HepG2 (cell line): ENCODE measurements around the gene PPP2R5D. TPM values are rescaled to one million over a fixed set of nuclear protein-coding genes. Genes with fewer than 3 reads are reported as not detected.
A peak's percentile ranks its signal among the peaks of the same experiment; 100 is the strongest.

Experiments used
- AGO1 ChIP-seq: fragments of 200-400 bp; formaldehyde crosslinking; IDR thresholded peaks from 2 replicates; pipeline ENCODE4 v1.6.1; 2017; ENCODE audit warnings: mild to moderate bottlenecking, low read depth, low read length, moderate library complexity; ENCODE audit not compliant: poor library complexity, severe bottlenecking
- CEBPG ChIP-seq: IDR thresholded peaks from 2 replicates; pipeline ENCODE4 v1.6.1; 2016
- ETV5 ChIP-seq: IDR thresholded peaks from 2 replicates; pipeline ENCODE4 v1.6.1; 2018; ENCODE audit warnings: missing biosample characterization, missing genetic modification reagents, inconsistent platforms, borderline replicate concordance
- HDAC2 ChIP-seq: sonication (generic); formaldehyde crosslinking; IDR thresholded peaks from 2 replicates; pipeline ENCODE4 v1.4.0; 2020; ENCODE audit warnings: missing genetic modification reagents
- HNRNPLL ChIP-seq: fragments of 200-400 bp; formaldehyde crosslinking; IDR thresholded peaks from 2 replicates; pipeline ENCODE4 v1.6.1; 2017; ENCODE audit warnings: mild to moderate bottlenecking, low read depth, low read length; ENCODE audit not compliant: poor library complexity, severe bottlenecking
- ISL2 ChIP-seq: sonication (generic); formaldehyde crosslinking; IDR thresholded peaks from 2 replicates; pipeline ENCODE4 v1.5.0; 2020; ENCODE audit warnings: missing genetic modification reagents
- MXI1 ChIP-seq: IDR thresholded peaks from 3 replicates; pipeline ENCODE4 v1.6.1; 2012; ENCODE audit warnings: low read depth, low read length, inconsistent platforms, borderline replicate concordance
- SNAPC4 ChIP-seq: sonication (generic); formaldehyde crosslinking; IDR thresholded peaks from 2 replicates; pipeline ENCODE4 v1.4.0; 2020; ENCODE audit warnings: mild to moderate bottlenecking, missing genetic modification reagents
- SRY ChIP-seq: sonication (generic); formaldehyde crosslinking; IDR thresholded peaks from 2 replicates; pipeline ENCODE4 v1.8.0; 2022; ENCODE audit warnings: mild to moderate bottlenecking, missing genetic modification reagents
- TRAFD1 ChIP-seq: sonication (generic); formaldehyde crosslinking; IDR thresholded peaks from 2 replicates; pipeline ENCODE4 v1.5.1; 2020; ENCODE audit warnings: missing genetic modification reagents, mild to moderate bottlenecking, borderline replicate concordance
- ZBTB26 ChIP-seq: IDR thresholded peaks from 2 replicates; pipeline ENCODE4 v1.6.1; 2016; ENCODE audit warnings: missing compliant biosample characterization, missing genetic modification reagents, borderline replicate concordance
- ZNF136 ChIP-seq: sonication (generic); formaldehyde crosslinking; IDR thresholded peaks from 2 replicates; pipeline ENCODE4 v1.8.1; 2022; ENCODE audit warnings: low read depth, mild to moderate bottlenecking, moderate library complexity, missing genetic modification reagents
- ZNF143 ChIP-seq: sonication (generic); formaldehyde crosslinking; IDR thresholded peaks from 2 replicates; pipeline ENCODE4 v1.4.0; 2020; ENCODE audit warnings: missing genetic modification reagents
- ZNF224 ChIP-seq: sonication (generic); formaldehyde crosslinking; IDR thresholded peaks from 2 replicates; pipeline ENCODE4 v1.5.0; 2020; ENCODE audit warnings: mild to moderate bottlenecking, missing genetic modification reagents
- ZNF230 ChIP-seq: sonication (generic); formaldehyde crosslinking; IDR thresholded peaks from 2 replicates; pipeline ENCODE4 v1.4.0; 2020; ENCODE audit warnings: mild to moderate bottlenecking, missing genetic modification reagents
- ZNF234 ChIP-seq: sonication (generic); formaldehyde crosslinking; conservative IDR thresholded peaks from 2 replicates; pipeline ENCODE4 v1.5.1; 2020; ENCODE audit warnings: mild to moderate bottlenecking, missing genetic modification reagents
- ZNF414 ChIP-seq: sonication (generic); formaldehyde crosslinking; IDR thresholded peaks from 2 replicates; pipeline ENCODE4 v1.5.0; 2020; ENCODE audit warnings: missing genetic modification reagents
- ZNF446 ChIP-seq: sonication (generic); formaldehyde crosslinking; IDR thresholded peaks from 2 replicates; pipeline ENCODE4 v1.5.0; 2020; ENCODE audit warnings: mild to moderate bottlenecking, missing genetic modification reagents
- ZNF570 ChIP-seq: sonication (generic); formaldehyde crosslinking; IDR thresholded peaks from 2 replicates; pipeline ENCODE4 v1.4.0; 2020; ENCODE audit warnings: mild to moderate bottlenecking, missing genetic modification reagents, borderline replicate concordance
- ZNF605 ChIP-seq: sonication (generic); formaldehyde crosslinking; IDR thresholded peaks from 2 replicates; pipeline ENCODE4 v1.8.0; 2022; ENCODE audit warnings: mild to moderate bottlenecking, missing genetic modification reagents
- polyA plus RNA-seq, 8 experiments: library from polyadenylated mRNA; depleted of rRNA in 3 of 8; stranded (reverse) in 7 of 8; unstranded in 1 of 8; fragments of >200 nt; fragmentation: Illumina TruSeq in 4 of 8; extraction: Trizol in 4 of 8; gene quantifications; 2 replicates each; pipeline versions ENCODE4 v1.2.1 to v1.2.3, GENCODE V29; 2011 to 2016; ENCODE audit warnings: low read depth in 4 of 8, missing spikeins in 1 of 8, mixed read lengths in 1 of 8; ENCODE audit not compliant: insufficient read depth in 1 of 8
- total RNA-seq, 5 experiments: library from RNA; depleted of rRNA; stranded (reverse); fragments of >200 nt; fragmentation: Illumina TruSeq; extraction: Trizol; gene quantifications; 2 replicates each; pipeline ENCODE4 v1.2.3, GENCODE V29; 2016; ENCODE audit warnings: low read depth in 1 of 5

The PPP2R5D gene
- total and polyA plus RNA-seq, 2 of the 13 experiments (the other 11 are each of a cell fraction or from before 2014, with no cell fraction given): 53.7 to 60.4 TPM

GRCh38 chr6:42960243-42961019, 23.9 kb upstream of the PPP2R5D start, which contains the start of gene GNMT (continued):
- TF ChIP-seq SNAPC4 (CRISPR knock-in tag): peak; percentile 73; the same call in 1 of the 2 replicates
- TF ChIP-seq ZNF136: peak; percentile 41; the same call in 1 of the 2 replicates
- TF ChIP-seq ETV5 (CRISPR knock-in tag): 0 out of 2 replicates have a peak, but pooled peaks have one; percentile 16
- no peak for TF ChIP-seq CEBPG (CRISPR knock-in tag)
- peak; percentile 81 for TF ChIP-seq SRY (CRISPR knock-in tag)
- no peak for TF ChIP-seq ZNF446 (CRISPR knock-in tag)
- peak; percentile 70; the same call in 1 of the 2 replicates for TF ChIP-seq ZNF230 (CRISPR knock-in tag)
- TF ChIP-seq ZNF605 (CRISPR knock-in tag): peak; percentile 84
- TF ChIP-seq ZNF143 (CRISPR knock-in tag): peak; percentile 50; the same call in 1 of the 2 replicates
- TF ChIP-seq HNRNPLL: peak; percentile 84
- TF ChIP-seq ISL2 (CRISPR knock-in tag): no peak
- peak; percentile 49 for TF ChIP-seq AGO1
- 0 out of 2 replicates have a peak, but pooled peaks have one; percentile 29 for TF ChIP-seq TRAFD1 (CRISPR knock-in tag)
- 0 out of 2 replicates have a peak, but pooled peaks have one; percentile 11 for TF ChIP-seq ZNF234 (CRISPR knock-in tag)
- no peak for TF ChIP-seq ZNF570
- TF ChIP-seq ZNF414 (CRISPR knock-in tag): peak; percentile 61; the same call in 1 of the 2 replicates
- peak; percentile 56 for TF ChIP-seq HDAC2 (CRISPR knock-in tag)
- peak; percentile 84; the same call in 1 of the 3 replicates for TF ChIP-seq MXI1
- peak; percentile 77; the same call in 1 of the 2 replicates for TF ChIP-seq ZNF224 (CRISPR knock-in tag)
- TF ChIP-seq ZBTB26: peak; percentile 46; the same call in 1 of the 2 replicates
